IMR-90 (cell line): ENCODE results near the gene GSG1.

Source experiments
- BHLHE40 ChIP-seq: fragments of 150-350 bp; IDR thresholded peaks from 2 replicates; pipeline ENCODE4 v1.6.1; 2016; ENCODE audit warnings: mild to moderate bottlenecking, low read depth, low read length
- CEBPB ChIP-seq: IDR thresholded peaks from 2 replicates; pipeline ENCODE4 v1.6.1; 2012; ENCODE audit warnings: low read depth, low read length, improper control_type of control experiment
- CTCF ChIP-seq: conservative IDR thresholded peaks from 2 replicates; pipeline ENCODE4 v1.5.1; 2012; ENCODE audit warnings: mild to moderate bottlenecking, low read depth, low read length, improper control_type of control experiment
- ELK1 ChIP-seq: fragments of 150-350 bp; IDR thresholded peaks from 2 replicates; pipeline ENCODE4 v1.6.1; 2016; ENCODE audit warnings: low read depth, mild to moderate bottlenecking, low read length, moderate library complexity, borderline replicate concordance
- MAFK ChIP-seq: IDR thresholded peaks from 2 replicates; pipeline ENCODE4 v1.6.1; 2012; ENCODE audit warnings: low read depth, low read length, improper control_type of control experiment
- MAZ ChIP-seq: IDR thresholded peaks from 2 replicates; pipeline ENCODE4 v1.6.1; 2012; ENCODE audit warnings: low read depth, mild to moderate bottlenecking, low read length, improper control_type of control experiment, moderate library complexity, borderline replicate concordance
- MXI1 ChIP-seq: IDR thresholded peaks from 2 replicates; pipeline ENCODE4 v1.6.1; 2012; ENCODE audit warnings: low read depth, mild to moderate bottlenecking, low read length, moderate library complexity, borderline replicate concordance
- NFE2L2 ChIP-seq: fragments of 150-350 bp; IDR thresholded peaks from 2 replicates; pipeline ENCODE4 v1.6.1; 2016; ENCODE audit warnings: low read depth, mild to moderate bottlenecking, low read length
- POLR2A ChIP-seq: IDR thresholded peaks from 2 replicates; pipeline ENCODE4 v1.6.1; 2012; ENCODE audit warnings: mild to moderate bottlenecking, low read depth, low read length
- RAD21 ChIP-seq: IDR thresholded peaks from 2 replicates; pipeline ENCODE4 v1.6.1; 2012; ENCODE audit warnings: low read length, improper control_type of control experiment
- RCOR1 ChIP-seq: IDR thresholded peaks from 2 replicates; pipeline ENCODE4 v1.6.1; 2012; ENCODE audit warnings: mild to moderate bottlenecking, low read length, improper control_type of control experiment; ENCODE audit not compliant: insufficient replicate concordance
- RFX5 ChIP-seq: IDR thresholded peaks from 2 replicates; pipeline ENCODE4 v1.8.0; 2012; ENCODE audit warnings: low read depth, mild to moderate bottlenecking, low read length, moderate library complexity
- SMC3 ChIP-seq: fragments of 150-350 bp; IDR thresholded peaks from 2 replicates; pipeline ENCODE4 v1.6.1; 2016; ENCODE audit warnings: low read depth, mild to moderate bottlenecking, antibody characterized with exemption, low read length, moderate library complexity
- USF2 ChIP-seq: fragments of 150-350 bp; IDR thresholded peaks from 2 replicates; pipeline ENCODE4 v1.6.1; 2017; ENCODE audit warnings: mild to moderate bottlenecking, antibody characterized with exemption, low read length, low read depth

- no peak for TF ChIP-seq ELK1
- TF ChIP-seq CTCF, result no peak
- no peak for TF ChIP-seq SMC3
- no peak for TF ChIP-seq RFX5
- no peak for TF ChIP-seq POLR2A
- no peak for TF ChIP-seq RCOR1
- TF ChIP-seq NFE2L2, result no peak
- no peak for TF ChIP-seq MXI1
- no peak for TF ChIP-seq MAFK
- no peak for TF ChIP-seq MAZ
- TF ChIP-seq RAD21, result no peak
- TF ChIP-seq BHLHE40, result no peak
- TF ChIP-seq USF2, result no peak
- no peak for TF ChIP-seq CEBPB
These were observed 66.6 kb downstream of the GSG1 start for GRCh38 chr12:13036881-13037280.
